HG02852 (cell line): Measurements from ENCODE around the gene CACNA1C.

ENCODE experiments used
- ATAC-seq: cut with Tn5 transposase; IDR thresholded peaks from one replicate; pipeline ENCODE4 v1.9.1; 2021; ENCODE audit warnings: mild to moderate bottlenecking, moderate library complexity; ENCODE audit not compliant: unreplicated experiment

CACNA1C gene

DNA sequence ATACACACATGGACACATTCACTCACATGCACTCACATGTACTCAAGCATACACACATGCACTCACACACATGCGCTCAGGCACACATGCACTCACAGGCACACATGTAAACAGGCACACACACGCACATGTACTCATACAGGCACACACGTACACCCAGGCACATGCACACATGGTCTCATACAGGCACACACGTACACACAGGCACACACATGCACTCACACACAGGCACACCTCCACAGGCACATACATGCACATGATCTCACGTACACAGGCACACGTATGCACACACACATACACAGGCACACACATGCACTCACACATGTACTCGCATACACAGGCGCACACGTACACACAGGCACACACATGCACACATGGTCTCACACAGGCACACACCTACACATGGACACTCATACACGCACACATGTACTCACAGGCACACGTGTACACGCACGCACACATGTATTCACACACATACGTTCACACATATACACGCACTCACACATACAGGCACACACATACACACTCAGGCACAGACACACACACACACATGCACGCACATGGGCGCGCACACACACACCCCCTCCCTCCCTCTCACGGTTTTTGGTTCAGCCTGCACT lies 138.9 kb downstream of the CACNA1C start:
- no peak for ATAC-seq

GRCh38 chr12:2192231-2192630 lies 139.4 kb downstream of the CACNA1C start:
- no peak for ATAC-seq

- ATAC-seq = no peak
Observed at GRCh38 chr12:2194060-2194459, 141.3 kb downstream of the CACNA1C start.

GRCh38 chr12:2194571-2194970 lies 141.8 kb downstream of the CACNA1C start:
- ATAC-seq = no peak

DNA sequence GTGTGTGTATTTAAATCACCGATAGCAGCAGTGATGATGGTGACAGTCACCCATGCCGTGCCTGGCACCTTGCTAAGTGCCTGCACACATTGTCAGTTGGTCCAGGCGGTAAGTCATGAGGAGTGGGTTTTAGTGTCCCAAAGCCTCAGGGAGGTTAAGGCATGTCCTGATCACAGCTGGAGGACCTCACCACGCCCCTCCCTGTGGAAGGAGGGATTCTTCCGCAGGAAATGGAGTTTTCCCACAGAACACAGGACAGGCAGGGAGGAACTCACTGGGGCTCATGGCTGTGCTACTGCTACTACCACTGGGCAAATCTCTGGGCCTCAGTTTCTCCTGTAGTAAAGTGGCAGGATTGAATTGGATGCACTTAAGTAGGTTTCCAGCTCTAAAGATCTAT lies 142.3 kb downstream of the CACNA1C start:
- ATAC-seq = no peak

DNA sequence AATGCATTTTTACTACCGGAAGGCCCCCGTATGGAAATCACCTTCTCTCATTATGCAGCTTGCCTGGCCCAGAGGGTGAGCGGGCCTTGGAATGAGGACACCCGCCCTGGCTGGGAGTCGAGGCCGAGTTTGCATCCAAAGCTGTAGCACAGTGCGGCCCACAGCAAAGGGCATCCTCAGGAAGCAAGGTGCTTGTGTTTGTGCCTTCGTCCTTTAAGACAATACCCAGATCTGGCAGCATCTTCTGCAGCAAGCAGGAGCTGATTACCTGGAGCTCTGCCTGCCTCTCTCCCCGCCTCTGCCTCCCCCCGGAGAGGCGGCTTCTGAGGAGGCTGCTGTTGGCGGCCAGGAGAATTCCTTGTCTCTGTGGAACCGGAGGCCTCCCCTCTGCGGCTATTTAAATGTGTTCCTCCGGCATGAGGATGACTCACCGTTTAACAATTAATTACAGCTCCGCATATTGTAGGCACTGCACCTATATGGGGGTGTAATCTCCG lies 145.3 kb downstream of the CACNA1C start:
- ATAC-seq = no peak

DNA sequence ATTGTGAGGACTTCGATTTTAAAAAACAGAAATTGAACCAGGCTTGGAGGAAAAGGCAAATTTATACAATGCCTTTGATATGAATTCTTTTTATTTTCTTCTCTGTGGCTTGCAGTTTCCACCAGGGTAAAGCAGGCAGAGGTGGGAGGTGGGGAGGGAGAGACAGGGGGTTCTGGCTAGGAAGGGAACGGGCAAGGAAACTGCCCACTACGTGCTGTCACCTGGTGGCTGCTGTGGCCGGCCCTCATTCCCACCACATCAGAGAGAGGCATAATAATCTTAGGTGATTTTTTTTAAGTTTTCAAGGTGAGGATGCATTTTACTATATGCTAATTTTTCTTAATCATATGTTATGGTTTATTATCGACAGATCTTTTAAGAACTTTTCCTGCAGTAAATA lies 145.8 kb downstream of the CACNA1C start:
- ATAC-seq = no peak

- ATAC-seq = no peak
Observed at GRCh38 chr12:2205996-2206395, 153.2 kb downstream of the CACNA1C start.

DNA sequence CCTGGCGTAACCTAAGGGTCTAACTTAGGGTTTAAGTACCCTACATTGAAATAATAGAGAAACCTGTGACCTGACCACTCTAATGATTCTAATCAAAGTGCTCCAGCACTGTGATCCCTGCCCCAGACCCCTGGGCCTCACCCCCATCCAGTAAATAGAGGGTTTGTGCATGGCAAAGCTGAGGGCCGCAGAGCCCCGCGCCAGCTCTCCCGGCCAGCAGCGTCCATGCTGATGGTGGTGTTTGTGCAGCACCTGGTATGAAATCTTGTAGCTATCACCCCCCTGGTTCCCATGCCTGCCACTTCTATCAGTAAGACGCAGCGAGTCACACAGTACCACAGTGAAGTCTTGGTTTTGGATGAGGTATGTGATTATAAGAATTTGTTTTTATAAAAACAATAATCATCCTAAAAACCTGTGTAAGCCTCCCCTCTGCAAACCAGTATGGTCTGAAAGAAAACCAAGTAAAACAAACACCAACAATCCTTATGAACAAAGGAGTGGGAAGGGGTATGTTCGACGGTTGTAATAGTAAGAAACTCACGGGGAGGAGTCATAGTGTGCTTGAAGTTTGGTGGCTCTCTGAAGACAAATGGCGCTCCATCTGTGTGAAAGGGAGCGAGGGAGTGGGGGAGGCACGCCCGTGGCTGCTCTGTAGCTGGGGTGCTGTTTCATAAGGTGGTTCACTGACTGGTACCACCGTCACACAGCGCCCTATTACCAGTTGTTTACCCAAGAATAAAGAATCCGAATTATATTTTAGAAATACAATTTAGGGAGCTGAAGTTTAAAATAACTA lies 156.2 kb downstream of the CACNA1C start:
- no peak for ATAC-seq

DNA sequence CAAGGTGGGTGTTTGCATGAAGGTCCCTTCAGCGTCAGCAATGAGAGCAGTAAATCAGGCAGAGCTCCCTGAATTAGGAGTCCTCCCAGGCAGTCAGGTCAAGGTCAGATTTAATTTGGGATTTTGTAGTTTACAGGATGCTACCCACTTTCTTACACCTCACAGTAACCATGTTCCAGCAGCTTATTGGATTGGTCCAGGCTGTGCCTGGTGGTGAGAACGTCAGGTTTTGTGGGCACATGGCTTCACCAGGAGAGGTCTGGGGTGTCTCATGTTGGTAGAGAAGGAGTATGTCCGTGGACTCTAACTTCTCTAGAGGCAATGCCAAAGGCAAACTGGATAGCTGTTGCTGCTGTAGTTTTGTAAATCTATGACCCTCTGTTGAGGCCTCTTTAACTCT lies 158.3 kb downstream of the CACNA1C start:
- no peak for ATAC-seq

DNA sequence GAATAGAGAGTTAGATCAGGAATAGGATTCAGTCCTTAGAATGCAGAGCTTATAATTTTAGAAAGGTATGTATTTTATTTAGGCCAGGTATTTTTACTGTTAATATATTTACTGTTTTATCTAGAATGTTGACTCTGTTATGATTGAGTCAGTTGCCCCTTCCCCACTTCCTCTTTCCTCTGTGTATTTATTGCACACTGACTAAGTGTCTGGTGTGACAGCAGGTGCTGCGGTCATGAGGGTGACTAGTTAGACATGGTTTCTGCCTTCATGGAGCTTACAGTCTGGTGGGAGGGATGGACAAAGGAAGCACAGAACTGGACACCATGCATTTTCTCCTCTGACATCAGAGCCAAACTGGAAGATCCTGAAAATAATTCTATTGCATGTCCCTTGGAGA lies 159.8 kb downstream of the CACNA1C start:
- ATAC-seq = no peak

- no peak for ATAC-seq
Observed at GRCh38 chr12:2212971-2213869, 160.4 kb downstream of the CACNA1C start.

- ATAC-seq = no peak
Observed at GRCh38 chr12:2214411-2214810, 161.6 kb downstream of the CACNA1C start.

- no peak for ATAC-seq
Observed at GRCh38 chr12:2215709-2216560, 163.1 kb downstream of the CACNA1C start.

DNA sequence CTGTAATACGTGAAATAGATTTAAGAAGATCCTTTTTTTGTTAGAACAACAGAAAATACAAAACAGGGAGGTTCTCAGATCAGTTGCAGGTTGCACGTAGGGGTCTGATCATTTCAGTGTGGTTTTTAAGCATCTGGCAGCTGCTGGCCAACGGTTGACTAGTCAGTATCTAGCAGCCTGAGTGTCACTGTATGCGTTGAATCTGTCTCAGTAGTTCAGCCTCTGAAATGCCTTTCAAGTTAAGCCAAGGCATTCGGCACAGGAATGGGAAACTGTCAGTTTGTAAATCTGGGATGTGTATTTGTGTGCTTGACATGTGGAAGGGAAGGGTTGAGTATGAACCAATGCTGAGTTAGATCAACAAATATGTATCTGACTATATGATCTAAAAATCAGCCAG lies 165.9 kb downstream of the CACNA1C start:
- ATAC-seq = no peak

GRCh38 chr12:2221030-2221621 lies 168.3 kb downstream of the CACNA1C start:
- ATAC-seq = no peak

- no peak for ATAC-seq
Observed at GRCh38 chr12:2222691-2223090, 169.9 kb downstream of the CACNA1C start.

DNA sequence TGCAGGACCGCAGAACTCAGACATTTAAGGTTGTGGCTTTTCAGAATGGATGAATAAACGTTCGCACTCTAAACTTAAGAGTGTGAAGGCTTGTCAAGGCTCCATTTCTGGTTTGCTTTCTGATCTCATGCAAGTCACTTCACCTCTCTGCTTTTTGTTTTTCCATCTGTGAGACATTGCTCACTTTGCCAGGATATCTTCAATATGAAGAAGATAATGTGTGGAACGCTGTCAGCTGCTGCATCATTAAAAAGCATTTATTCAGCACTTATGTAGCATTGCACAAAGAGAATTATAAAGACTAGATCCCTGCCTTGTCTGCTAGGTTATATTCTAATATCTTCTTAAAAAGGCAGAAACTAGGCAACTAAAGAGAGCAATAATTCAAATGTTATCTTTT lies 172.2 kb downstream of the CACNA1C start:
- ATAC-seq = no peak

DNA sequence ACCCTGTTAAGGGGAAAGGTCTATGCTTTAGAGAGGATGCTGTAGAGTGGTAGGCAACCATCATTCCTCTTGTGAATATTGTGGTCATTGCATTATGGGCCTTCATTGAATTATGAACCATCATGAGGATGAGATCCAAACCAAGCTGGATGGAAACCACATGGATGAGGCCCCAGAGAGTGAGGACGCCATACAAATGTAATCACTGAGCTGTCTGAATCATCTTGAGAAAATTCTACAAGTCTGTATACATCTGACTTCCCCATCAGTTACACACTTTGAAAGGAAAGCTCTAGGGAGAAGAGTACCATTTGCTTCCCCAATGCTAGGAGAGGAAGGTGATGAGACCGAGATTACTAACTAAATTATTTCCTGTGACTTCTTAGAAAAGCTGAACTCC lies 172.9 kb downstream of the CACNA1C start:
- ATAC-seq = no peak

DNA sequence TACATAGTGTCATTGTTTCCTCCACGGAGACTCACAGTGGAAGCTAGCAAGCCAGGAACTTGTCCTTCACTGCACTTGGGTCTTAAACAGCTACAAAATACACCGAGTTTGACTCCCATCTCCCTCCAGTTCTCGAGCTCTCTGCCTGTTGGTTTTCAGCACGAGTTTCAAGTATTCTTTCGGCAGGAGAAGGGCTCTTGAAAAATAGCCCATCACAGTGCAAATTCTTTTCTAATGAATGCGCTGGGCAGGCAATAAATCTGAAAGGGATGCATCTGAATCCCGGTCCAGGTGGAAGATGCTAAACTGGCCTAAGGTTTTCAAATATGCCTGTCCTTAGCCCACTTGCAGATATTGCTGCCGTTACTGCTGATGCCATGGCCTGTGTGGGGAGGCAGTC lies 173.9 kb downstream of the CACNA1C start:
- no peak for ATAC-seq
